ENCODE data around the gene STX12.

STX12 gene

DNA sequence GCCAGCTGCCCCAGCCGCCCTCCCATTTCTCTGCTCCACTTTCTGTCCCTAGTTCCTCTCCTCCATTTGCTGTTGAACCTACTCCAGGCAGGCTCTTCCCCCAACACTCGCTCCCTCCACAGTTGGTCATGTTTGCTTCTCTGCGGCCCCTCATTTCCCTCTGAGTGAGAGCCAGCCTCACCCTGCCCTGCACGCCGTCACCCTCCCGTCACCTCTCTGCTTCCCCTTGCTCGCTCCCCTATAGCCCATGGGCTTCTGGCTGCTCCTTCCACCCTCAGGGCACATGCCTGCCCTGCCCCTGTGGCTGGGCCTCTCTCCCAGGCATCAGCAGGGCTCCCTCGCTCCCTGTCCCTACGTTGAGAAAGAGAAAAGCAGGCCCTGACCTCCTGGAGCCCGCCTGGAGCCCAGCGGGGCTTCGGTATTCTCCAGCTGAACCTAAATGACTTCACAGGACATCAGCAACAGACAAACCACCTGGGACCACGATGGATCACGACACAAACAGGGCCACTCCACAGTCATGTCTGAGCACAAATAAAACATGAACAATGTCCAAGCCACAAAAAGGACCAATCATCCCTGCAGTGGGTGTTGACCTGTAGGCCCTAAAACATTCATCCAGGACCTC is 86.0 kb downstream of the STX12 start:
- no peak for TF ChIP-seq SUZ12 (IDR thresholded peaks at IDR 0.05)
- TF ChIP-seq FOXM1 (IDR thresholded peaks at IDR 0.05; ENCODE audit: borderline replicate concordance): no peak
- no peak for TF ChIP-seq ELF4 (IDR thresholded peaks at IDR 0.05)
- TF ChIP-seq FOXK2 (IDR thresholded peaks at IDR 0.05): no peak
- no peak for TF ChIP-seq CTBP1 (IDR thresholded peaks at IDR 0.05; ENCODE audit: borderline replicate concordance)
- no peak for TF ChIP-seq HDGF (IDR thresholded peaks at IDR 0.05; ENCODE audit: borderline replicate concordance)
- TF ChIP-seq FOXA1 (IDR thresholded peaks at IDR 0.05): no peak
- TF ChIP-seq TARDBP (IDR thresholded peaks at IDR 0.05): no peak
- TF ChIP-seq, protein P1, sequence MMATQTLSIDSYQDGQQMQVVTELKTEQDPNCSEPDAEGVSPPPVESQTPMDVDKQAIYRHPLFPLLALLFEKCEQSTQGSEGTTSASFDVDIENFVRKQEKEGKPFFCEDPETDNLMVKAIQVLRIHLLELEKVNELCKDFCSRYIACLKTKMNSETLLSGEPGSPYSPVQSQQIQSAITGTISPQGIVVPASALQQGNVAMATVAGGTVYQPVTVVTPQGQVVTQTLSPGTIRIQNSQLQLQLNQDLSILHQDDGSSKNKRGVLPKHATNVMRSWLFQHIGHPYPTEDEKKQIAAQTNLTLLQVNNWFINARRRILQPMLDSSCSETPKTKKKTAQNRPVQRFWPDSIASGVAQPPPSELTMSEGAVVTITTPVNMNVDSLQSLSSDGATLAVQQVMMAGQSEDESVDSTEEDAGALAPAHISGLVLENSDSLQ (IDR thresholded peaks at IDR 0.05): no peak
- no peak for TF ChIP-seq NFRKB (IDR thresholded peaks at IDR 0.05)
- TF ChIP-seq ZNF384 (IDR thresholded peaks at IDR 0.05): no peak
- TF ChIP-seq L3MBTL2 (conservative IDR thresholded peaks at IDR 0.05): no peak
- no peak for TF ChIP-seq LEF1 (IDR thresholded peaks at IDR 0.05; ENCODE audit: borderline replicate concordance)
- no peak for TF ChIP-seq ARNT (IDR thresholded peaks at IDR 0.05)
- TF ChIP-seq BHLHE40 (IDR thresholded peaks at IDR 0.05; ENCODE audit: borderline replicate concordance): no peak
- no peak for DNase-seq (ENCODE audit: extremely low spot score)
- POLR2A ChIA-PET: no interaction called here
- CTCF ChIA-PET: no interaction called here

DNA sequence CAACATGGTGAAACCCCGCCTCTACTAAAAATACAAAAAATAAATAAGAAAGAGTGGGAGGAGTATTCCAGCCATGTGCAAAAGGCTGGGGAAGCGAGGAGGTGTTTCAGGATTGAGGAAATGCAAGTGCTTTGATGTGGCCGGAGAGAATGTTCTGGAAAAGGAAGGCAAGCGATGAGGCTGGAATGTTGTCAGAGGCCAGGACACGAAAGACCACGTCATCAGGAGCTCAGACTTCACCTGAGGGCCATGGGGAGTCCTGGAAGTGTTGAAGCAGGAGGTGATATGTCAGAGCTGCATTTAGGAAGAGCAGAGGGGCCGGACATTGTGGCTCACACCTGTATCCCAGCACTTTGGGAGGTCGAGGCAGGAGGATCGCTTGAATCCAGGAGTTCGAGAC is 88.4 kb downstream of the STX12 start:
- ChIA-PET POLR2A (no interaction called here), CTCF (no interaction called here)
- no peak for DNase-seq (ENCODE audit: extremely low spot score)
- TF ChIP-seq L3MBTL2 (conservative IDR thresholded peaks at IDR 0.05) (no peak), ELF4 (IDR thresholded peaks at IDR 0.05) (no peak)
- TF ChIP-seq, protein P1 (IDR thresholded peaks at IDR 0.05): no peak

GRCh38 chr1:27862004-27862403 is 89.0 kb downstream of the STX12 start:
- no peak for TF ChIP-seq ZNF384 (IDR thresholded peaks at IDR 0.05)
- TF ChIP-seq ARNT (IDR thresholded peaks at IDR 0.05): no peak
- TF ChIP-seq TARDBP (IDR thresholded peaks at IDR 0.05): no peak
- TF ChIP-seq HDGF (IDR thresholded peaks at IDR 0.05; ENCODE audit: borderline replicate concordance): no peak
- TF ChIP-seq, protein P1 (IDR thresholded peaks at IDR 0.05): no peak
- no peak for TF ChIP-seq FOXM1 (IDR thresholded peaks at IDR 0.05; ENCODE audit: borderline replicate concordance)
- no peak for TF ChIP-seq FOXA1 (IDR thresholded peaks at IDR 0.05)
- no peak for TF ChIP-seq ELF4 (IDR thresholded peaks at IDR 0.05)
- TF ChIP-seq LEF1 (IDR thresholded peaks at IDR 0.05; ENCODE audit: borderline replicate concordance): no peak
- no peak for TF ChIP-seq SP1 (IDR thresholded peaks at IDR 0.05)
- TF ChIP-seq L3MBTL2 (conservative IDR thresholded peaks at IDR 0.05): no peak
- TF ChIP-seq NFRKB (IDR thresholded peaks at IDR 0.05): no peak
- POLR2A ChIA-PET: no interaction called here
- CTCF ChIA-PET: no interaction called here
- no peak for DNase-seq (ENCODE audit: extremely low spot score)

GRCh38 chr1:27862671-27863537 is 89.9 kb downstream of the STX12 start:
- TF ChIP-seq HDGF (IDR thresholded peaks at IDR 0.05; ENCODE audit: borderline replicate concordance): 0 out of 2 replicates have a peak, but pooled peaks have one; percentile 19
- no peak for TF ChIP-seq CTBP1 (IDR thresholded peaks at IDR 0.05; ENCODE audit: borderline replicate concordance)
- ChIA-PET CTCF (no interaction called here), POLR2A (no interaction called here)
- no peak for DNase-seq (ENCODE audit: extremely low spot score)

GRCh38 chr1:27863538-27863915 is 90.5 kb downstream of the STX12 start:
- no peak for TF ChIP-seq FOXA1 (IDR thresholded peaks at IDR 0.05)
- TF ChIP-seq SP1 (IDR thresholded peaks at IDR 0.05): no peak
- no peak for TF ChIP-seq LEF1 (IDR thresholded peaks at IDR 0.05; ENCODE audit: borderline replicate concordance)
- TF ChIP-seq FOXM1 (IDR thresholded peaks at IDR 0.05; ENCODE audit: borderline replicate concordance): no peak
- TF ChIP-seq BHLHE40 (IDR thresholded peaks at IDR 0.05; ENCODE audit: borderline replicate concordance): no peak
- TF ChIP-seq FOXK2 (IDR thresholded peaks at IDR 0.05): no peak
- no peak for TF ChIP-seq NFRKB (IDR thresholded peaks at IDR 0.05)
- no peak for TF ChIP-seq SUZ12 (IDR thresholded peaks at IDR 0.05)
- TF ChIP-seq CTBP1 (IDR thresholded peaks at IDR 0.05; ENCODE audit: borderline replicate concordance): no peak
- no peak for TF ChIP-seq ELF4 (IDR thresholded peaks at IDR 0.05)
- TF ChIP-seq ZNF384 (IDR thresholded peaks at IDR 0.05): no peak
- no peak for TF ChIP-seq ARNT (IDR thresholded peaks at IDR 0.05)
- TF ChIP-seq, protein P1 (IDR thresholded peaks at IDR 0.05): no peak
- TF ChIP-seq L3MBTL2 (conservative IDR thresholded peaks at IDR 0.05): no peak
- TF ChIP-seq TARDBP (IDR thresholded peaks at IDR 0.05): no peak
- DNase-seq (ENCODE audit: extremely low spot score): no peak
- ChIA-PET POLR2A (no interaction called here), CTCF (no interaction called here)
